ENCODE results near the gene CUX1.
"Not testable (repeated sequence)": the region's sequence is repeated elsewhere in the genome, so short reads cannot be mapped to it uniquely, and the experiment has no call there.

Gene CUX1

GRCh38 chr7:102322202-102322715 is 504.8 kb downstream of the CUX1 start:
- in situ Hi-C loops (cut with MboI; ENCODE audit: low pct_unique_long_range_greater_than_20kb, low sequenced_read_pairs): no loop called here
- DNase-seq: no peak

- DNase-seq: no peak
- in situ Hi-C loops (cut with MboI; ENCODE audit: low pct_unique_long_range_greater_than_20kb, low sequenced_read_pairs): no loop called here
These were observed 506.4 kb downstream of the CUX1 start for GRCh38 chr7:102323914-102324195.

- in situ Hi-C loops (cut with MboI; ENCODE audit: low pct_unique_long_range_greater_than_20kb, low sequenced_read_pairs); DNase-seq: not testable (repeated sequence)
These were observed 507.7 kb downstream of the CUX1 start for GRCh38 chr7:102325106-102325505.

- DNase-seq: no peak
- in situ Hi-C loops (cut with MboI; ENCODE audit: low pct_unique_long_range_greater_than_20kb, low sequenced_read_pairs): no loop called here
These were observed 508.9 kb downstream of the CUX1 start for GRCh38 chr7:102326157-102326889.

- DNase-seq; in situ Hi-C loops (cut with MboI; ENCODE audit: low pct_unique_long_range_greater_than_20kb, low sequenced_read_pairs): not testable (repeated sequence)
These were observed 509.8 kb downstream of the CUX1 start for GRCh38 chr7:102327183-102327582.

GRCh38 chr7:102328863-102329262 is 511.4 kb downstream of the CUX1 start:
- in situ Hi-C loops (cut with MboI; ENCODE audit: low pct_unique_long_range_greater_than_20kb, low sequenced_read_pairs); DNase-seq: not testable (repeated sequence)

- in situ Hi-C loops (cut with MboI; ENCODE audit: low pct_unique_long_range_greater_than_20kb, low sequenced_read_pairs); DNase-seq: not testable (repeated sequence)
These were observed 511.9 kb downstream of the CUX1 start for GRCh38 chr7:102329366-102329765.

GRCh38 chr7:102330666-102331460 is 513.4 kb downstream of the CUX1 start:
- DNase-seq; in situ Hi-C loops (cut with MboI; ENCODE audit: low pct_unique_long_range_greater_than_20kb, low sequenced_read_pairs): not testable (repeated sequence)
